HG03095 (cell line): ENCODE results near the gene PAM16.
"Not testable (repeated sequence)": the region's sequence is repeated elsewhere in the genome, so short reads cannot be mapped to it uniquely, and the experiment has no call there.

Source experiments
- ATAC-seq: cut with Tn5 transposase; IDR thresholded peaks from one replicate; pipeline ENCODE4 v1.9.1; 2021; ENCODE audit warnings: moderate library complexity; ENCODE audit not compliant: unreplicated experiment

Gene PAM16

DNA sequence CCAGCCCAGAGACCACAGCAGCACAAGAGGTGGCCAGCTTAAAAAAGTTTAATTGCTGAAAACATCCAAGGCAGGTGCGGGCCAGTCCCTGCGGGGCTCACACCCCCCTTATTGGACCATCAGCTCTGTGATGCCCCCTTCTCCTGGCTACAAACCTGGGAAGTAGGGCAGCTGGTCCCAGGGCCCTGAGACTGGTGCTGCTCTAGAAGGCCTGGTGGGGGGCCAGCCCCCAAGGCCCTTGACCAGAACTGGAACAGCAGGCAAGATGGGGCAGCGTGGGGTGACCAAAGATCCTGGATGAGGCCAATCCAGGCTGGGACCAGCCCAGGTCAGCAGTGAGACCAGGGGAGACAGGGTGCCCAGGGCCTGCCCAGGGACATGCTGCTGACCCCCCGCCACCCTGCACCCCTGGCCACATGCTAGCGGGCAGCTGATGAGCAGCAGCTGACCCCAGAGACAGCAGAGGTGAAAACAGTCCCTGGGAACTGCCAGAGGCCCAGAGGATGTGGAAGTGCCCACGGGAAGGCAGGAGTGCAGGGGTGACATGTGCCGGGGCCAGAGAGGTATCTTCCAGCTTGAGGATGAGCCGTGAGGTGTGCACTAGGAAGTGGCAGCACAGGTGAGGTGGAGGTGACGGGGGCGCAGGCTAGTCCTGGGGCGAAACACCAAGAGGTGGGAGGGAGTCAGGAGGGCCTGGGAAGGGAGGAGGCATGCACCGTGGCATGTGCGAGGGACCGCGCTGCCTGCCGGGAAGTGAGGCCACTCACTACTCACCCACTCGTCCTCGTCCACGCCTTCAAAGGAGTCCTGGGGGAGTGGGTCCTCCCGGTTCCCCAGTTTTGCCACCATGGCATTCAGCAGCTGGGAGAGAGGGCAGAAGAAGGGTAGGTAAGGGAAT is 3.6 kb upstream of the PAM16 start:
- no peak for ATAC-seq

DNA sequence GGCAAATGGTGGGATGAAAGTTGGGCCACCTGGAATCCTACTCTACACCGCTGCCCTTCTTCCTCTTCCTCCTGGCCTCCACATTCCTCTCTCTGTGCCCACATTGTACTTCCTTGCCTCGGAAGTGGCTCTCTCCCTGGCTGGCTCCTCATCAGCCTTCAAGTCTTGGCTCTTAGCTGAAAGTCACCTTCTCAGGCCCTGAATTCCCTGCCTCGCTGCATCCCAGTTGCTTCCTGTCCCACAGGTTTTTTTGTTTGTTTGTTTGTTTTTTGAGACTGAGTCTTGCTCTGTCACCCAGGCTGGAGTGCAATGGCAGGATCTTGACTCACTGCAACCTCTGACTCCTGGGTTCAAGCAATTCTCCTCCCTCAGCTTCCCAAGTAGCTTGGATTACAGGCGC is 2.6 kb upstream of the PAM16 start:
- no peak for ATAC-seq

DNA sequence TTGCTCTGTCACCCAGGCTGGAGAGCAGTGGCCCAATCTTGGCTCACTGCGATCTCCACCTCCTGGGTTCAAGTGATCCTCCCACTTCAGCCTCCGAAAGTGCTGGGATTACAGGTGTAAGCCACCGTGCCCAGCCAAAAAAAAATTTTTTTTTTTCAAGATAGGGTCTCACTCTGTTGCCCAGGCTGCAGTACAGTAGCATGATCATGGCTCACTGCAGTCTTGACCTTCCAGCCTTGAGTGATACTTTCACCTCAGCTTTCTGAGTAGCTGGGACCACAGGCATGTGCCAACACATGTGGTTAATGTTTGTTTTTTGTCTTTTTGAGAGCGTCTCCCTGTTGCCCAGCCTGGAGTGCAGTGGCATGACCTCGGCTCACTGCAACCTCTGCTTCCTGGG is 1.7 kb upstream of the PAM16 start:
- ATAC-seq: no peak

DNA sequence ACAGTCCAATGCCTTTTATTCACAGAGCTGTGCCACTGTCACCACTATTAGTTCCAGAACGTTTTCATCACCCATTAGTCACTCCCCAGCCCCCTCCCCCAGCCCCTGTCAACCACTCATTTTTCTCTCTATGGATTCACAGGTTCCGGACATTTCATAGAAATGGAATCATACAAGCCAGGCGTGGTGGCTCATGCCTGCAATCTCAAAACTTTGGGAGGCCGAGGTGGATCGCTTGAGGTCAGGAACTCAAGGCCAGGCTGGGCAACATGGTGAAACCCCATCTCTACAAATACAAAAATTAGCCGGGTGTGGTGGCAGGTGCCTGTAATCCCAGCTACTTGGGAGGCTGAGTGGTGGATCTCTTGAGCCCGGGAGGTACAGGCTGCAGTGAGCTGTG is 759 bp upstream of the PAM16 start:
- no peak for ATAC-seq

DNA sequence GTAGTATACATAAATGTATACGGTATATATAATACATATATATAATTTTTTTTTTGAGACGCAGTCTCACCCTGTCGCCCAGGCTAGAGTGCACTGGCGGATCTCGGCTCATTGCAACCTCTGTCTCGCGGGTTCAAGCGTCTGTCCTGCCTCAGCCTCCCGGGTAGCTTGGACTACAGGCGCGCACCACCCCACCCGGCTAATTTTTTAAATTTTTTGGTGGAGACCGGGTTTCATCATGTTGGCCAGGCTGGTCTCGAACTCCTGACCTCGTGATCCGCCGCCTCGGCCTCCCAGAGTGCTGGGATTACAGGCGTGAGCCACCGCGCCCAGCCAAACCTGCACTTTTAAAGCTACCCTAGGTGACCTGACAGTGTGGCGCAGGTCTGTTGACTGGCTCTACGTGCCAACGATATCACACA is 745 bp downstream of the PAM16 start:
- no peak for ATAC-seq

DNA sequence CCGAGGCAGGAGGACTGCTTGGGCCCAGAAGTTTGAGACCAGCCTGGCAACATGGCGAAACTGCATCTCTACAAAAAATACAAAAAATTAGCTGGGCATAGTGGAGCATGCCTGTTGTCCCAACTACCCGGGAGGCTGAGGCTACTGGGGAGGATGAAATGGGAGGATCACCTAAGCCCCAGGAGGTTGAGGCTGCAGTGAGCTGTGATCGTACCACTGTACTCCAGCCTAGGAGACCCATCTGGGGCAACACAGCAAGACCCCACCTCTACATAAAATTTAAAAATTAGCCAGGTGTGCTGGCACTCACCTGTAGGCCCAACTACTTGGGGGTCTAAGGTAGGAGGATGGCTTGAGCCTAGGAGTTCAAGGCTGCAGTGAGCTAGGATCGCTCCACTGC is 1.8 kb downstream of the PAM16 start:
- ATAC-seq: no peak

DNA sequence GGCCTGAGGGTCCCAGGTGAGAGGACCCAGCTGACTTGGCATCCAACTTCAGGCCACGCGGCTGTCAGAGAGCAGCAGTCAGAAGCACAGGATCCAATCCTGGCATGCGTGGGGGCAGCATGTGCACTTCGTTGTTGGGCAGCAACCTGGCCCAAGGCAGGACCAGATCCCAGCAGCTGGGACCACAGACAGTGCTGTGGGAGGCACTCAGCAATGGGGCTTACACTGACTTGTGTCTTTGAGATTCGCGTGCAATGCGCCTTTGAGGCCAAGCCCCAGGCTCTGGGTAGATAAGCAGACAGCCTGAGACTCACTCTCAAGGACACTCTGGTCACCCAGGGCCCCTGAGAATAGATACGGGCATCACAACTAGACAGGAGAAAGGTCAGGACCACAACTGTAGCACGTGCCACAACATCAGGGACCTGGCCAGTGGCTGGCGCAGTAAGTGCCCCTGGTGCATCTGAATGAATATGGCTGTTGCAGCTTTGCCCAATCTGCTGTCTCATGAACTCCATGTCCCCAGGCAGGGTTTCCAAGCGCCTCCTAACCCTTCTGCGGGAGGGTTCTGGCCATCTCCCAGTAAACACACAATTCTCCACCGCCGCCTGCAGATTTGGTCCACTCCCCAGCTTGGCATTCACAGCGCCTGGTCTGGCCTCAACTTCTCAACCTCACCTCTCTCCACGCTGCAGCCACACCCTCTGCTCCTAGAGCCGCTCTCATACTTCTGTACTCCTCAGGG is 3.2 kb downstream of the PAM16 start:
- ATAC-seq: no peak

DNA sequence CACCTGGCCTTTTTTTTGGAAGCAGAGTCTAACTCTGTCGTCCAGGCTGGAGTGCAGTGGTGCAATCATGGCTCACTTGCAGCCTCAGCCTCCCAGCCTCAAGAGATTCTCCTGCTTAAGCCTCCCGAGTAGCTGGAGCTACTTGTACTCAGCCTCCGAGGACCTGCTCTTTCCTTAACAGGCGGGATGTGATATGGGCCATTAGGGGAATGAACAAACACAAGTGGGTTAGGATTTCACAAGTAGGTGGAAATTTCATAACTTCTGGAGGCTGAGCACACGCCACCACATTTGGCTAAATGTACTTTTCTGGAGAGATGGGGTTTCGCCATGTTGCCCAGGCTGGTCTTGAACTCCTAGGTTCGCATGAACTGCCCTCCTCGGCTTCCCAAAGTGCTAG is 4.1 kb downstream of the PAM16 start:
- ATAC-seq: no peak

DNA sequence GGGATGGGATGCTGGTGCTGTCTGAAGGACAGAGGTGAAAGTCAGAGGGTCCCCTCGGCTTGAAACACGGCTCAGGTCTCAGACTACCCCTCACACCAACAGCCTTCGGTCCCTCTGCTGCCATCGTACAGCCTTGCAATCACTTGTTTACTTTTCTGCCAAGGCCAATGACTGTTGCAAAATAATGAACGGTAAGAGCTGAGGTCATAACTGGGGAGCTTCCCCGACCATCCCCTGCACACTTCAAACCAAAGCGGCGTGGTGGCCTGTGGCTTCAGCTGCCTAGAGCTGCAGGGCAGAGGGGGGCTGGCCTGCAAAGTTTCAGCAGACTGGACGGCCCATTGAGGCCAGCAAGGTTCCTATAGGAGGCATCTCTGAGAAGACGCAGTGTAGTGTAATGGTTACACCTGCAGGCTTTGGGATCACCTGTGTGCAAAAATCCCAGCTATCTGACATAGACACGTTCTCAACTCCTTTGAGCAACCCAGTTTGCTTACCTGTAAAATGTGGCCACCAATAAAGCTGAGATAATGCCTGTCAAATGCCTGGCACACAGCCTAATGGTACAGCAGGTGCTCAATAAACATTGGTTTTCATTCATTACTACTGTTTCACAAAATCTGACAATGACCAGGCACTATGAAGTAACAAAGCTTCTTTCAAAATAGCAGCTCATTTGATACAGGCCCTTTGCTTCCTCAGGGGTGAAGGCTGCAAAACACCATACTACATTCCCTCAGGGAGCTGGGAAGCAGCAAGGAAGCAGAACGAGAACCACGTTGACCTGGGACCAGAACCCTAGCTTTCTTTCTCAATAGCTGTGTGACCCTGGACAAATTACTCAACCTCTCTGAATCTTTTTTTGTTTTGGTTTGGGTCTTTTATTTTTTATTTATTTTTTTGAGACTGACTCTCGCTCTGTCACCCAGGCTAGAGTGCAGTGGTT is 5.0 kb downstream of the PAM16 start:
- ATAC-seq: no peak

DNA sequence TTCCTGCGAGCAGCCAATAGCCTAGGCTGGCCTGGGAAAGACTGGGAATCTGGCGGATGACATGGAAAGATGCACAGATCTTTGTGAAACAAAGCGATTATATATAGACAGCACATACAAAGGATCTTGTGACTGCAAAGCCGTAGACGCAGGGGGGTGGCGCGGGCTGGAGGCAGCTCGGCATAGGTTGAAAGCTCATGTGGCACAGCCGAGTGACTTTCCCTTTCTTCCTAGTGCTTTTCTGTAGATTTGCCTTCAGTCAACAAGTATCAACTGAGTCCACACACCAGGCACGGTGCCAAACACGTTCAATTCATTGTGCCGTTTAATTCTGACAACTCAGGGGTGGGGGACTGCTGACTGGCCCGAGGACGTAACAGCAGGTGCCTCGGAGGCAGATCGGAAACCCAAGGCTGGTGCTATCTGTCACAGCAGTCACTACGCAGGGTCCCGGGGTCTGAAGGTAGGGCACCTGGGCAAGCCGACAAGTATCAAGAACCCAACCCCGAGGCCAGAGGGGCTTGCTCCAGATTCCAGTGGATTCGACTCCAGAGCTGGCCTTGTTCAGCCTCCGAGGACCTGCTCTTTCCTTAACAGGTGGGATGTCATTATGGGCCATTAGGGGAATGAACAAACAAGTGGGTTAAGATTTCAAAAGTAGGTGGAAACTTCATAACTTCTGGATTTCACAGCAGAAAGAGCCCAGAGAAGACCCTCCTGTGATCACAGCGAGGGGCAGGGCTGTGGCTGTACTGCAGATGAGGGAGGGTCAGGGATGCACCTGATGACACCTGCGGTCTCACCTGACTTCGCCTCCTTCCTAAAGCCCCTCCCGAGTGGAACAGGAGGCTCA is 5.9 kb downstream of the PAM16 start:
- ATAC-seq: no peak

DNA sequence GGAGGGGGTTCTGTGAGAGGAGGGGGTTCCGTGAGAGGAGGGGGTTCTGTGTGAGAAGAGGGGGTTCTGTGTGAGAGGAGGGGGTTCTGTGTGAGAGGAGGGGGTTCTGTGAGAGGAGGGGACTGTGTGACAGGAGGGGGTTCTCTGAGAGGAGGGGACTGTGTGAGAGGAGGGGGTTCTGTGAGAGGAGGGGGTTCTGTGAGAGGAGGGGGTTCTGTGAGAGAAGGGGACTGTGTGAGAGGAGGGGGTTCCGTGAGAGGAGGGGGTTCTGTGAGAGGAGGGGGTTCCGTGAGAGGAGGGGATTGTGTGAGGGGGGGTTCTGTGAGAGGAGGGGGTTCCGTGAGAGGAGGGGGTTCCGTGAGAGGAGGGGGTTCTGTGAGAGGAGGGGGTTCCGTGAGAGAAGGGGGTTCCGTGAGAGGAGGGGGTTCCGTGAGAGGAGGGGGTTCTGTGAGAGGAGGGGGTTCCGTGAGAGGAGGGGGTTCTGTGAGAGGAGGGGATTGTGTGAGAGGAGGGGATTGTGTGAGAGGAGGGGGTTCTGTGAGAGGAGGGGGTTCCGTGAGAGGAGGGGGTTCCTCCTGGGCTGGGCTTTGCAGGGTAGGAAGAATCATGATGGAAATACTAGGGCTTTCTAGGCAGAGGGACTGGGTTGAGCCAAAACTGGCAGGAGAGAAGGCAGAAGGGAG is 6.7 kb downstream of the PAM16 start:
- not testable (repeated sequence) for ATAC-seq

DNA sequence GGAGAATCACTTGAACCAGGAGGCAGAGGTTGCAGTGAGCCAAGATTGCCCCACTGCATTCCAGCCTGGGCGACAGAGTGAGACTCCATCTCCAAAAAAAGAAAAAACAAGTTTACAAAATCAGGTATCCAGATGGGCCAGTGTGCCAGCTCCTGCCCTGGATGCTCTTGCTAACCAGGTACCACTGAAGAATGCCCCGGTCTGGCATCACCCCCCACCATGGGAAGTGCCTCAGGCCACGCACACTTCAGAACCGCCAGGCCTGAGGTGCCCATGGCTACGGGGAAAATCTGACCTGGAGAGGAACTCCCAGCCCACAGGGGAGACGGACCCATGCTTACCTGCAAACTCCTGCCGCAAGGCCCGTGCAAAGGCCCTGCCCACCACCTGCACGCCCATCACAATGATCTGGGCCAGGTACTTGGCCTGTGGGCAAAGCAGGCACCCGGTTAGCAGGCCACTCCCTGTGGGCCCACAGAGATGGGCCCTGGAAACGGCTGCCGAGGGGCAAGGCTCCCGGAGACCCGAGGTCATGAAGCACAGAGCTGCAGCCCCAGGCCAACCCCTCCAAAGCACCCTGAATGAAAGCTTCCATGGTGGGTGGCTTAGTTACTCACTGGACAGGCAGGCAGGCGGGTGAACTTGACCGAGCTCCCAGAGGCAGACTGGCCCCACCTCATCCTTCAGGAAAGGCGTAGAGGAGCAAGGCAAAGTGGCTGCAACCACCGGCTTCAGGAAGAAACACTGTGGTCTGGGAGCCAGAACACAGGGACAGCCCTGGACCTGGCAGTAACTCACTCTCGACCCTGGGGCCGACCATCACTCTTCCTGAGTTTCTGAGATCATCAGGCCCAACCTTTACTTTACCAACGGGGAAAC is 8.0 kb downstream of the PAM16 start:
- no peak for ATAC-seq

DNA sequence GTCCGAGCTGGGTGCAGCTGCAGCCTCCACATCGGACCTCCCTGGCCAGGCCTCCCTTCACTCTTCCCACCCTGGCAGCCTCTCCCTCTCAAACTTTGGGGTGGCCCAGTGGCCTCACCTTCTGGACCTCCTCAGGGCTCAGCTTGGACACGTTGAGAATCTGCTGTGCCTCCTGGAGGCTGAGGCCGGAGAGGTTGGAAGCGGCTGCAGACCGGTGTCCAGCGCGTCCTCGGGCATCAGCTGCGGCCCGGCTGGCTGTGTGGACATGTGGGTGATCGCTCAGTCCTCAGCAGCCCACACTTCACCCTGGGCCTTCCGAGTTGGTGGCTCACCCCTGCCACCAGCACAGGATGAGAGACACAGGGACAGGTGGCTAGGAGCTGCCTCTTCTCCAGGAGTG is 9.9 kb downstream of the PAM16 start:
- no peak for ATAC-seq

DNA sequence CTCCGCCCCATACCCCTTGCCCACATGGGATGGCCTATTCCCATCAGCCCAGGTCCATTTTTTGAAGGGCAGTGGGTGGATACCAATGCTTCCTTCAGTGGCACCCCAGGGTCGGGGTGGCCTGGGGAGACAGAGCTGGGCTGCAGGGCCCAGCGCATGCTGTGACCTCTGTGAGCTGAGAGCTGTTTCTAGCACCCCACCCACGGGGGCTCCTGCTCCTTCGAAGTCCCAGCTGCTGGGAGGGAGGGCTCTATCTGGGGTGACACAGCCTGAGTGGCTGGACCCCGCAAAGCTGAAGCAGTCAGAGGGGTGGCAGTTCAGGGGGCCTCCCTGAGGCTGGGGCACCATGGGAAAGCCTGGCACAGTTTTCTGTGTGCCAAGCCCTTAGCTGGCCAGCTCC is 10.7 kb downstream of the PAM16 start:
- ATAC-seq: no peak

DNA sequence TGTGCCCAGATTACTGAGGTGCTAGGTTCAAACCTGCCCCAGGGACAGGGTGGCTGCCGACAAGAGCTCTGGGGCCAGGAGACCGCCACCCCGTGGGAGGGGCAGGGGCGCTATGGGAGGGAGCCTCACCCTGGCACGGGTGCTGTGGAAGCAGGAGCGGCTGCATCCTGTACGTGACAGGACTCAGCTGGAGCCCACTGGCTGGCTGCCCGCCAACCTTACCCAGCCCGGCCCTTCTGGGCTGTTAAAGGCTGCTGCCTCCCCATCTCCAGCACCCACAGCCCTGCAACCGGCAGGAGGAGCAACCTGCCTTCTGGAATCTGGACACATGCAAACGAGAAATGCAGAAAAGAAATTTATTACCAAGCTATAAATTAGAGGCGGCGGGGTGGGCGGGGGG is 11.2 kb downstream of the PAM16 start:
- no peak for ATAC-seq

DNA sequence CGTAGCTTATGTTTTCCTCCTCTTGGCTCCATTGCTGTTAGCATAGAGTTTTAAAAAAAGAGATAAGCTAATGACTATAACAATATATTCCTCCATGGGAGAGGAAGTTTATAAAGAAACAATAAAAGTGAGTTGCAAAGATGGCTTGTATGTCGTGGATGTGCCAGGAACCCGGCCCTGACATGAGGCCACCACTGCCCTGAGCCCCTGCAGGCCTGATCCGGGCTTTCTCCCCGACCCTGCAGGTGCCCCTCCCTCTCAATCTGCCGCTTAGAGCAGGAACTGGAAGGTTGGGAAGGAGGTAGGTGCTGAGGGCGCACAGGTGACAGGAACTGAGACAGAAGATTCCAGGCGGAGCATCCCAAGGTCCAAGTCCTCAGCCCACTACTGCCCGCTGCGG is 11.7 kb downstream of the PAM16 start:
- no peak for ATAC-seq

DNA sequence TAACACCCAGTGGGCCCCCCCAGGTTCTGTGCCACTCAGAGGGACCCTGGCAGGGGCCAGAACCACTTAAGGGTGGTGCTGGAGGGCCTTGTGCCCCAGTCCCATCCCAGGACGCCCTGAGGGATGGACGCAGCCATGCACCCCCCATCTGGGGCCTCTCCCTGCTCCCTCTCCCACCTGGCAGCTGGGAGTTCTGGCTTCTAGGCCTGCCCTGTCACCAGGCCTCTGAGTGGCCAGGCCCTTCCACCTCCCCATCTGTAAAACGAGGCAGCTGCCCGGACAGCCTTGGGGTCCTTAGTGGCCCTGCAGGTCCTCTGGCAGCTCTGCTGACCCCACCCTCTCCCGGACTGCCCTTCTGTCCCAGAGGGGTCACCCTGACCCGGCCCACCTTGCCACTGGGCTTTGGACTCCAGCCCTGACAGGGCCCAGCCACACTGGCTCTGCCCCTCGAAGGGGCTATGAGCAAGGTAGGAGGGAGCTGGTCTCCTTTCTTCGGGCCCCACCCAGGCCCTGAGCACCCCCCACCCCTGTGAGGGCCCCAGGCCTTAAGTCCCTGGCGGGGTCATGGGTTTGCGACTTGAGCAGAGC is 12.3 kb downstream of the PAM16 start:
- ATAC-seq: no peak

DNA sequence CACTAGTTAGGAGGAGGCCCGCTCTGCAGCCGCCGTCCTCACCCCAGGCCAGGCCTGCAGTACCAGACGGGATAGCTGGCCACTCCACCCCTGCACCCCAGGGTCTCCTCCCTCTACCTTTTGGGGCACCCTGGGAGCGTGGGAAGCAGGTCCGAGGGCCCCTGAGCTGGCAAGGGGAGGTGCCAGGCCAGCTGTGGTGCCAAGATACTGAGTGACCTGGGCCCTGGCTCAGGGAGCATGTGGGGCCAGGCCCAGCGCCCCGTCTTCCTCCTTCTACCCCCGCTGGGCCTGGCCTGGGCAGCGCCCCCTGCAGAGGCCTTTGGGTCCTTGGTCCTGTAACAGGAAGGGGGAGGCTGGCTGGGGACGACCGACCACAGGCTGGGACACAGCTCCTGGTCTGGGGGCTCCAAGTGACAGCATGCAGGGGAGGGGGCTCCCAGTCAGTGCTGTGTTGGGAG is 13.0 kb downstream of the PAM16 start:
- no peak for ATAC-seq
